ENCODE measurements around the gene CHMP2A.
A peak's percentile ranks its signal among the peaks of the same experiment; 100 is the strongest.
"Not testable (repeated sequence)": the region's sequence is repeated elsewhere in the genome, so short reads cannot be mapped to it uniquely, and the experiment has no call there.

CHMP2A gene

GRCh38 chr19:58544591-58545285 is 10.2 kb downstream of the CHMP2A start:
- Histone ChIP-seq H3K9me2 (replicated peaks; ENCODE audit: low read depth, low read length) (no peaks in the 10 kb centered on the region), H3K27me3 (ENCODE audit: insufficient read depth, low read length, poor library complexity, severe bottlenecking) (no peaks in the 10 kb centered on the region), H3K4me3 (ENCODE audit: low read length, poor library complexity, severe bottlenecking) (peak overlapping the region; percentile 96), H3K36me3 (ENCODE audit: insufficient read depth, low read length) (peaks cover 37% of the 10 kb centered on the region), H3K4me1 (ENCODE audit: insufficient read depth, low read length, poor library complexity, severe bottlenecking) (peaks cover 27% of the 10 kb centered on the region), H3F3A (ENCODE audit: low read depth) (peaks cover 4% of the 10 kb centered on the region), H3K79me2 (ENCODE audit: insufficient read depth, low read length) (peaks cover 52% of the 10 kb centered on the region), H3K9me3 (ENCODE audit: insufficient read depth, low read depth, low read length) (no peaks in the 10 kb centered on the region), H2AFZ (ENCODE audit: low read length) (no peak overlapping the region), H3K4me2 (ENCODE audit: low read depth, low read length, poor library complexity, severe bottlenecking) (peak overlapping the region; percentile 97), H3K9ac (ENCODE audit: low read depth, low read length, poor library complexity, severe bottlenecking) (peak overlapping the region; percentile 93), H4K20me1 (ENCODE audit: insufficient read depth, low read length, poor library complexity, severe bottlenecking) (peaks cover 52% of the 10 kb centered on the region)
- no peak for TF ChIP-seq EZH2phosphoT487 (IDR thresholded peaks at IDR 0.05; ENCODE audit: borderline replicate concordance)
- no peak for TF ChIP-seq CTCF (conservative IDR thresholded peaks at IDR 0.05; ENCODE audit: low read length)

DNA sequence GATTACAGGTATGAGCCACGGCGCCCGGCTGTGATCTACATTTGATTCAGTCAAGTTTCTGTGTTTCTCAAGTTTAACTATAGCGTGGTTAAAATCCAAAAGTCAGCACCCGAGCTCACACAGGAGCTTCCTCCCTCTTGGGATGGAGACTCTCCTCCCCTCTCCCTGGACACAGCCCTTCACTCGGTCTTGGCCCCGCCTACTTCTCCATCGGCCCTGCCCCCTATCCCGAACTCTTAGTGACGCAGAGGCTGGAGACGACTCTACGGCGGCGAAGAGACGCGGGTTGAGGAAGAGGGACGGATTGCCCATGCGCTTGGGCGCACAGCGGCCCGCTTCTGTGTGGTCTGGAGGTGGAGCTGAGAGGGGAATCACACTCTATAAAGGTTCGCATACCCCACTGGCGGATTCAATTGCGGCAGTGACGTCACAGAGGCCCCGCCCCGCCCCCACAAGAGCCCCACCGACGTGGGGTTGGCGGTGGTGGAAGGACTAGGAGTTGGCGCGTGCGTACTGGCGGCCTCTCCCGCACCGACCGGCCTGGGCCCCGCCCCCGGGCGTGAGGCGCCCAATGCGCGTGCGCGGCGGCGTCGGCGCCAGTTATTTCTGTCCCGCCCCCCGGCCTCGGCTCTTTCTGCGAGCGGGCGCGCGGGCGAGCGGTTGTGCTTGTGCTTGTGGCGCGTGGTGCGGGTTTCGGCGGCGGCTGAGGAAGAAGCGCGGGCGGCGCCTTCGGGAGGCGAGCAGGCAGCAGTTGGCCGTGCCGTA is 10.9 kb downstream of the CHMP2A start, which contains the start of gene TRIM28:
TSS of gene TRIM28 (plus strand) at position 239 of the 765 bp plus-strand sequence. CDS start 694 bp downstream, outside the sequence.
- Histone ChIP-seq H3K4me1 (ENCODE audit: insufficient read depth, low read length, poor library complexity, severe bottlenecking) (peaks cover 30% of the 10 kb centered on the region), H3K9me3 (ENCODE audit: insufficient read depth, low read depth, low read length) (no peaks in the 10 kb centered on the region), H3K4me3 (ENCODE audit: low read length, poor library complexity, severe bottlenecking) (peak within 1 kb of the TSS; percentile 96), H3K9ac (ENCODE audit: low read depth, low read length, poor library complexity, severe bottlenecking) (peak within 1 kb of the TSS; percentile 93), H3K79me2 (ENCODE audit: insufficient read depth, low read length) (peaks cover 45% of the 10 kb centered on the region), H3F3A (ENCODE audit: low read depth) (peaks cover 4% of the 10 kb centered on the region), H3K27me3 (ENCODE audit: insufficient read depth, low read length, poor library complexity, severe bottlenecking) (no peaks in the 10 kb centered on the region), H3K9me2 (replicated peaks; ENCODE audit: low read depth, low read length) (no peaks in the 10 kb centered on the region), H2AFZ (ENCODE audit: low read length) (peak within 1 kb of the TSS; percentile 44), H4K20me1 (ENCODE audit: insufficient read depth, low read length, poor library complexity, severe bottlenecking) (peaks cover 44% of the 10 kb centered on the region), H3K4me2 (ENCODE audit: low read depth, low read length, poor library complexity, severe bottlenecking) (peak within 1 kb of the TSS; percentile 97), H3K36me3 (ENCODE audit: insufficient read depth, low read length) (peaks cover 30% of the 10 kb centered on the region)
- TF ChIP-seq CTCF (conservative IDR thresholded peaks at IDR 0.05; ENCODE audit: low read length) (no peak), EZH2phosphoT487 (IDR thresholded peaks at IDR 0.05; ENCODE audit: borderline replicate concordance) (no peak)

- not testable (repeated sequence) for H2AFZ ChIP-seq (ENCODE audit: low read length); H3K9me3 ChIP-seq (ENCODE audit: insufficient read depth, low read depth, low read length); H3F3A ChIP-seq (ENCODE audit: low read depth); H3K27me3 ChIP-seq (ENCODE audit: insufficient read depth, low read length, poor library complexity, severe bottlenecking); H3K9me2 ChIP-seq (replicated peaks; ENCODE audit: low read depth, low read length)
- Histone ChIP-seq H3K36me3 (ENCODE audit: insufficient read depth, low read length) (peaks cover 18% of the 10 kb centered on the region; the same call in 1 of the 2 replicates), H3K4me3 (ENCODE audit: low read length, poor library complexity, severe bottlenecking) (peak overlapping the region; percentile 96), H3K9ac (ENCODE audit: low read depth, low read length, poor library complexity, severe bottlenecking) (peak overlapping the region; percentile 76), H3K79me2 (ENCODE audit: insufficient read depth, low read length) (peaks cover 33% of the 10 kb centered on the region), H3K4me2 (ENCODE audit: low read depth, low read length, poor library complexity, severe bottlenecking) (peak overlapping the region; percentile 71), H4K20me1 (ENCODE audit: insufficient read depth, low read length, poor library complexity, severe bottlenecking) (peaks cover 32% of the 10 kb centered on the region), H3K4me1 (ENCODE audit: insufficient read depth, low read length, poor library complexity, severe bottlenecking) (peaks cover 34% of the 10 kb centered on the region)
These were observed 12.1 kb downstream of the CHMP2A start for GRCh38 chr19:58542641-58543372.

- not testable (repeated sequence) for H3K27me3 ChIP-seq (ENCODE audit: insufficient read depth, low read length, poor library complexity, severe bottlenecking); H3K9me3 ChIP-seq (ENCODE audit: insufficient read depth, low read depth, low read length); H3F3A ChIP-seq (ENCODE audit: low read depth); H4K20me1 ChIP-seq (ENCODE audit: insufficient read depth, low read length, poor library complexity, severe bottlenecking); H3K9me2 ChIP-seq (replicated peaks; ENCODE audit: low read depth, low read length); H2AFZ ChIP-seq (ENCODE audit: low read length); H3K36me3 ChIP-seq (ENCODE audit: insufficient read depth, low read length); H3K79me2 ChIP-seq (ENCODE audit: insufficient read depth, low read length)
- Histone ChIP-seq H3K4me3 (ENCODE audit: low read length, poor library complexity, severe bottlenecking) (peak overlapping the region; percentile 73), H3K9ac (ENCODE audit: low read depth, low read length, poor library complexity, severe bottlenecking) (peak overlapping the region; percentile 78), H3K4me1 (ENCODE audit: insufficient read depth, low read length, poor library complexity, severe bottlenecking) (peaks cover 16% of the 10 kb centered on the region), H3K4me2 (ENCODE audit: low read depth, low read length, poor library complexity, severe bottlenecking) (peak overlapping the region; percentile 79)
These were observed 15.7 kb downstream of the CHMP2A start for GRCh38 chr19:58539169-58539559.

Data from Loucy (cell line).